GM12873 (cell line): ENCODE measurements around the gene AIFM2.

Source experiments
- TF ChIP-seq, protein P1 (sequence below): IDR thresholded peaks from 2 replicates; pipeline ENCODE4 v1.5.1; 2012; ENCODE audit warnings: low read depth, mild to moderate bottlenecking, moderate library complexity, low read length, control low read depth; ENCODE audit not compliant: insufficient read depth; ENCODE audit errors: missing control alignments

AIFM2 gene

GRCh38 chr10:70070834-70071233, 61.8 kb downstream of the AIFM2 start:
- TF ChIP-seq, protein P1, sequence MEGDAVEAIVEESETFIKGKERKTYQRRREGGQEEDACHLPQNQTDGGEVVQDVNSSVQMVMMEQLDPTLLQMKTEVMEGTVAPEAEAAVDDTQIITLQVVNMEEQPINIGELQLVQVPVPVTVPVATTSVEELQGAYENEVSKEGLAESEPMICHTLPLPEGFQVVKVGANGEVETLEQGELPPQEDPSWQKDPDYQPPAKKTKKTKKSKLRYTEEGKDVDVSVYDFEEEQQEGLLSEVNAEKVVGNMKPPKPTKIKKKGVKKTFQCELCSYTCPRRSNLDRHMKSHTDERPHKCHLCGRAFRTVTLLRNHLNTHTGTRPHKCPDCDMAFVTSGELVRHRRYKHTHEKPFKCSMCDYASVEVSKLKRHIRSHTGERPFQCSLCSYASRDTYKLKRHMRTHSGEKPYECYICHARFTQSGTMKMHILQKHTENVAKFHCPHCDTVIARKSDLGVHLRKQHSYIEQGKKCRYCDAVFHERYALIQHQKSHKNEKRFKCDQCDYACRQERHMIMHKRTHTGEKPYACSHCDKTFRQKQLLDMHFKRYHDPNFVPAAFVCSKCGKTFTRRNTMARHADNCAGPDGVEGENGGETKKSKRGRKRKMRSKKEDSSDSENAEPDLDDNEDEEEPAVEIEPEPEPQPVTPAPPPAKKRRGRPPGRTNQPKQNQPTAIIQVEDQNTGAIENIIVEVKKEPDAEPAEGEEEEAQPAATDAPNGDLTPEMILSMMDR, result no peak

- TF ChIP-seq, protein P1, result no peak
Observed at GRCh38 chr10:70069346-70069745, 63.3 kb downstream of the AIFM2 start.

DNA sequence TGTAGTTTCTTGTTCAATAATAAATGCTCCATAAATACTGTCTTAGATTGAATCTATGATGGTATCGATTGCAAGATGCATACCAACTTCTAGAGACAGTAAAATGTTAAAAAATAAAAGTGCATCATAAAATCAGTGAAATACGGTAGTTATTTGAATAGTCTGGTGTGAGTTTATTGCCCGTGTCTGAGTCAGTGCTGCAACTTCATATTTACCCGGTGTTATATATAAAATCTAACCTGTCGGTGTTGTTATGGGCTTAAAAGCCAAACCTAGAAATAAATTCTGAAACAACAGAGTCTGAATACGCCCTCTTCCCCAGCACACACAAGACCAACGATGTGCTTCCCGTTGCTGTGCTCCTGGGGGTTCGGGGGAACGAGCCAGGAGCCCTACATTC, 63.7 kb downstream of the AIFM2 start:
- TF ChIP-seq, protein P1, result no peak

- TF ChIP-seq, protein P1, result no peak
Observed at GRCh38 chr10:70067586-70067985, 65.0 kb downstream of the AIFM2 start.

GRCh38 chr10:70066190-70066589, 66.4 kb downstream of the AIFM2 start:
- TF ChIP-seq, protein P1, result no peak

DNA sequence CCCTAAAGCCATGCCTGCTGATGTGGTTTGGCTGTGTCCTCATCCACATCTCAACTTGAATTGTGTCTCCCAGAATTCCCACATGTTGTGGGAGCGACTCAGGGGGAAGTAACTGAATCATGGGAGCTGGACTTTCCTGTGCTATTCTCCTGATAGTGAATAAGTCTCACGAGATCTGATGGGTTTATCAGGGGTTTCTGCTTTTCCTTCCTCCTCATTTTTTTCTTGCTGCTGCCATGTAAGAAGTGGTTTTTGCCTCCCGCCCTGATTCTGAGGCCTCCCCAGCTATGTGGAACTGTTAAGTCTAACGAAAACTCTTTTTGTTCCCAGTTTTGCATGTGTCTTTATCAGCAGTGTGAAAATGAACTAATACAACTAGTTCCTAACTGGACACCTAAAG, 68.1 kb downstream of the AIFM2 start:
- TF ChIP-seq, protein P1, result no peak

DNA sequence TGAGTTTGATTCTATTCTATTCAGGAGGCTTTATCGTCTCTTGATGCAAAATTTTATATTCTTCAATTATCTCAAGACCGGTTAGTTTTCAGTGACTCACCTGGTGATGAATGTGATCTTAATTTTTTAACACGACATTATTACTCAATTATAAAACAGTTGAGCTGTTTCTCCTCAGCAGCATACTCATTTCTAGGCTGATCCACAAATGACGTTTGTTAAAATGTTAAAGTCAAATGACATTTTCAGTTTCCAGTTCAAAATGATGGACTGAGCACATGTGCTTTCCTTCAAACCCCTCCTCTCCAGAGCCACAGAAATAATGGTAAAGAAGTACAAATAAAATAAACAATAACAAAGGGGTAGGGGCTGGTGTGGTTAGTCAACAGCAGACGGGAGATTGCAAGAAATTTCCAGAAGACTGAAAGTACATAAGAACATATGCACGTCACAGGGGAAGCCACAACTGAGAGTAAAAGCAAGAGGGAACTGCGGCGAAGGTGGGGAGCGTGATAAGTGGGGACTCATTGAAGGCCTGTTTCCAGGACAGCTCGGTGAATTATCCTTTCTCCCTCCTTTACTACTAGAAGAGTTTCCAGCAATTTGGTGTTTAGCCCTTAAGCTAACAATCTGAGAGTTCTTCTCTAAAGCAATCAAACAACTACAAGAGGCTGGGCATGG, 69.1 kb downstream of the AIFM2 start:
- TF ChIP-seq, protein P1, result no peak
